ENCODE data around the gene DOCK4. TPM values are rescaled to one million over a fixed set of nuclear protein-coding genes. Genes with fewer than 3 reads are reported as not detected.

The DOCK4 gene
- total RNA-seq, 1 donor from 2014 or later = 43.0 TPM

DNA sequence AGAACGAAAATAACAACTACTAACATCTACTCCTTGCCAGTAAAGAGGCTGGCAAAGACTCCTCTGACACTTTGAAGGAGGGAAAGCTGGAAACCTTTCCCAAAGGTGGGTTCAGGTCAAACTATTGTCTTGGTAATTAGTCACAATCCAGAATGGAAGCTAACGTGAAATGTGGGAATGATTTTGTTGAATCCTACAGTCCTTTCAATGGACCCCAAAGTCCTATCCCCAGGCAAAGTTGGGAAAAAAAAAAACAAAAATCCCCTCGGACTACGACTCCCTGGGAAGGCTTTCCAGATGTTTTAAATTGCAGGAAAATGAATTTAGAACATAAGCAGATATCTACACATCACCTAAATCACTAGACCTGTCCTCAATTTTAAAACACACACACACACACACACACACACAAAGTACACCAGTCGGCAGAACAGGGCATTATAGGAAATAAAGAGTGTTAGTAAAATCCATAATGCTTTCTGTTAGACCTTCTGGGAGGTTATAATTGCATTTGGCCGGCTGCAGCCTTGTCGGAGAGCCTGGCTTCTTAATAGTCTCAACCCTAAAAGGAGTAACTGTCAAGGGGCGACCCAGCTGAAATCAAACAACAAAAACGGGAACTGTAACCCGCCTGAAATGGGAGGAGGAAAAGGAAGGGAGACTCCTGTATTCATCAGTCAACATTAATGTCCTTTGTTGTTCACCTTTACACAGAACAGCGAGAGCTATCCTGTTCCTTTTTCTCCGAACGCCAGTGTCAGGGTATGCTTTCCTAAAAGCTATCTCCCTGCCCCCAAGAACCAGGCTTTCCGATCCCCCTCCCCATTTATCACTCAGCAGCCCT lies 1.5 kb downstream of the DOCK4 start:
- peaks cover 55% of the 10 kb centered on the region for H3K4me1 Mint-ChIP-seq (ENCODE audit: low read depth)
- no peak for TF ChIP-seq CTCF (IDR thresholded peaks at IDR 0.05)
- H3K27me3 Mint-ChIP-seq (ENCODE audit: low read depth) = no peaks in the 10 kb centered on the region
- peak overlapping the region; percentile 93 for H3K27ac Mint-ChIP-seq (ENCODE audit: unreplicated experiment)
- DNase-seq (ENCODE audit: low spot score) = no peak
- H3K9me3 Mint-ChIP-seq (ENCODE audit: low read depth) = no peaks in the 10 kb centered on the region
- H3K4me3 Mint-ChIP-seq (ENCODE audit: unreplicated experiment) = peak overlapping the region; percentile 98
- no peaks in the 10 kb centered on the region for H3K36me3 Mint-ChIP-seq (ENCODE audit: low read depth)

DNA sequence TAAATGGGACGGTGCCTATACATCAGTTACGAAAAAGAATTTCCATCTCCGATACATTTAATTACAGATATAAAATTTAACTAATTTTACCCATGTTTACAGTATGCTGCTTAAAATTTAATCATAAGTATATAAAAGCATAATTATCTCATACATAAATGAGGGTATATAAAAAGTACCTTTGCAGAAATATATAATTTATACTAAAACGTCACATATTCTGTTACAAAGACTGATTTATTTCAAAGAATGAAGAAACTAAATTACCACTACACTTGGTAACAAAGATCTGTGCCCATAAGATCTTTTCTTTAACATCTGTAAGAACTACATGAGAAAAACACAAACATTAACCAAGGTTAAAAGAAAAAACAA lies 2.8 kb downstream of the DOCK4 start:
- Mint-ChIP-seq H3K27ac (ENCODE audit: unreplicated experiment) (peak overlapping the region; percentile 93), H3K4me3 (ENCODE audit: unreplicated experiment) (peak overlapping the region; percentile 98), H3K36me3 (ENCODE audit: low read depth) (no peaks in the 10 kb centered on the region), H3K4me1 (ENCODE audit: low read depth) (peaks cover 69% of the 10 kb centered on the region), H3K9me3 (ENCODE audit: low read depth) (no peaks in the 10 kb centered on the region), H3K27me3 (ENCODE audit: low read depth) (no peaks in the 10 kb centered on the region)
- no peak for TF ChIP-seq CTCF (IDR thresholded peaks at IDR 0.05)
- DNase-seq (ENCODE audit: low spot score) = no peak

DNA sequence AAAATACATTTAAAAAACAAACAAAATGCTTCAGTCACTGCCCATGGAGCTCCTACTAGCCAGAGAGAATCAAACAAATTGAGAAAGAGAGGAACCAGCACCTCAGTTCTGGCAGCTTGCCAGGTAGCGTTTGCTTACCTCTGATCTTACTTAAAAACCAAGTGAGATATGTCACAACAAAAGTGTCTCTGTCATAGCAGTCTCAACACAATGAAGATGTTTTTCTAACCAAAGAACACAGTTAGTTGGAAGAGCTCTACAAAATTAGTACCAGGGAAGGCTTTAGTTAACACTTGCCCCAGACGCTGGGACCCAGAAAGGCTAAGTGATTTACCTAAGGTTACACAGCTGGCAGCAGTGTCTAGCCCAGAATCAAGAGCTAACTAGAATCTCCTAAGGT lies 3.4 kb downstream of the DOCK4 start:
- peak overlapping the region; percentile 76 for H3K27ac Mint-ChIP-seq (ENCODE audit: unreplicated experiment)
- no peak for TF ChIP-seq CTCF (IDR thresholded peaks at IDR 0.05)
- peak overlapping the region; percentile 29 for H3K4me3 Mint-ChIP-seq (ENCODE audit: unreplicated experiment)
- no peaks in the 10 kb centered on the region for H3K27me3 Mint-ChIP-seq (ENCODE audit: low read depth)
- H3K9me3 Mint-ChIP-seq (ENCODE audit: low read depth) = no peaks in the 10 kb centered on the region
- H3K4me1 Mint-ChIP-seq (ENCODE audit: low read depth) = peaks cover 68% of the 10 kb centered on the region
- H3K36me3 Mint-ChIP-seq (ENCODE audit: low read depth) = no peaks in the 10 kb centered on the region
- no peak for DNase-seq (ENCODE audit: low spot score)

DNA sequence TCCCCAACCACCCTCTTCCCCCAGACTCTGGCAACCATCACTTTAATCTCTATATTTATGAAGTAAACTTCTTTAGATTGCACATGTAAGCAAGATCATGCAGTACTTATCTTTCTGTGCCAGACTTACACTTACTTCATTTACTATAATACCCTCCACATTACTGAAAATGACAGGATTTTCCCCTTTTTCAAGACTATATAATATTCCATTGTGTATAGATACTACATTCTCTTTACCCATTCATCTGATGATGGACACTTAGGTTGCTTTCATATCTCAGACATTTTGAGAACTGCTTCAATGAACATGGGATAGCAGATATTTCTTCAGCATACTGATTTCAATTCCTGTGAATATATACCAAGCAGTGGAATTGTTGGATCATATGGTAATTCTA lies 4.4 kb downstream of the DOCK4 start:
- Mint-ChIP-seq H3K27me3 (ENCODE audit: low read depth) (no peaks in the 10 kb centered on the region), H3K36me3 (ENCODE audit: low read depth) (no peaks in the 10 kb centered on the region), H3K27ac (ENCODE audit: unreplicated experiment) (no peak overlapping the region), H3K4me3 (ENCODE audit: unreplicated experiment) (no peak overlapping the region), H3K4me1 (ENCODE audit: low read depth) (peaks cover 66% of the 10 kb centered on the region), H3K9me3 (ENCODE audit: low read depth) (no peaks in the 10 kb centered on the region)
- DNase-seq (ENCODE audit: low spot score) = no peak
- TF ChIP-seq CTCF (IDR thresholded peaks at IDR 0.05) = no peak

DNA sequence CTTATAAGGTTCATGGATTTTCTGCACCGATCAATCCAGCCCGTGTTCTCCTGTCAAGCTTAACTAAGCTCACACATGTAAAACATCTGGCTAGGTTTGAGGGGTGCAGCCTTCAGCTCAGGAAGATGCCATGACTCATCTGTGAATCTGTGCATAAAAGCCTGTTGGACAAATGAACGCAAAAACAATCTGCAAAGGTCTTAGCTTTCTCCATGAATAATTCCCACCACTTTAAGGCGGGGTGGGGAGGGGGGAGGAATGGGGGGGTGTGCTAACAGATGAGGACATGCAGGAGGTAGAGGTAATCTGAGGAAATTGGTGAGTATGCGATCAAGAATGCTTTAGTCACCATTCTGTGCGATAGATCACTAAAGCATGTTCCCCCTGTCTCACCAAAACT lies 4.8 kb downstream of the DOCK4 start:
- TF ChIP-seq CTCF (IDR thresholded peaks at IDR 0.05) = no peak
- no peak overlapping the region for H3K27ac Mint-ChIP-seq (ENCODE audit: unreplicated experiment)
- H3K36me3 Mint-ChIP-seq (ENCODE audit: low read depth) = no peaks in the 10 kb centered on the region
- H3K4me3 Mint-ChIP-seq (ENCODE audit: unreplicated experiment) = no peak overlapping the region
- DNase-seq (ENCODE audit: low spot score) = no peak
- H3K27me3 Mint-ChIP-seq (ENCODE audit: low read depth) = no peaks in the 10 kb centered on the region
- no peaks in the 10 kb centered on the region for H3K9me3 Mint-ChIP-seq (ENCODE audit: low read depth)
- peaks cover 66% of the 10 kb centered on the region for H3K4me1 Mint-ChIP-seq (ENCODE audit: low read depth)
